ENCODE data around the gene CST9L.

GRCh38 chr20:23609486-23610109 lies 41.3 kb upstream of the CST9L start:
- TF ChIP-seq GATA3 (IDR thresholded peaks at IDR 0.05; ENCODE audit: low read depth, low read length): no peak
- TF ChIP-seq GATA2 (IDR thresholded peaks at IDR 0.05; ENCODE audit: low read depth, low read length): no peak
